ENCODE measurements around the gene CMKLR1. TPM values are rescaled to one million over a fixed set of nuclear protein-coding genes. Genes with fewer than 3 reads are reported as not detected.

CMKLR1 gene
- total RNA-seq, 1 experiment from 2014 or later: 0.12 TPM

GRCh38 chr12:108282676-108283075, 56.4 kb downstream of the CMKLR1 start:
- Mint-ChIP-seq H3K4me1 (ENCODE audit: insufficient read depth, unreplicated experiment) (no peaks in the 10 kb centered on the region), H3K36me3 (ENCODE audit: insufficient read depth, unreplicated experiment) (no peaks in the 10 kb centered on the region), H3K27ac (ENCODE audit: low read depth, unreplicated experiment) (no peak overlapping the region), H3K4me3 (ENCODE audit: unreplicated experiment) (no peak overlapping the region), H3K9me3 (ENCODE audit: unreplicated experiment) (no peaks in the 10 kb centered on the region), H3K27me3 (ENCODE audit: insufficient read depth, unreplicated experiment) (peaks cover 58% of the 10 kb centered on the region)
- no TSS peak for BruUV-seq (replicated peaks)
- ChIA-PET POLR2A (no interaction called here), CTCF (no interaction called here)
- intact Hi-C loops (cut with micrococcal nuclease): no loop called here
- TF ChIP-seq CTCF (IDR thresholded peaks at IDR 0.05; ENCODE audit: unreplicated experiment): no peak
- no peak for DNase-seq (ENCODE audit: unreplicated experiment)

DNA sequence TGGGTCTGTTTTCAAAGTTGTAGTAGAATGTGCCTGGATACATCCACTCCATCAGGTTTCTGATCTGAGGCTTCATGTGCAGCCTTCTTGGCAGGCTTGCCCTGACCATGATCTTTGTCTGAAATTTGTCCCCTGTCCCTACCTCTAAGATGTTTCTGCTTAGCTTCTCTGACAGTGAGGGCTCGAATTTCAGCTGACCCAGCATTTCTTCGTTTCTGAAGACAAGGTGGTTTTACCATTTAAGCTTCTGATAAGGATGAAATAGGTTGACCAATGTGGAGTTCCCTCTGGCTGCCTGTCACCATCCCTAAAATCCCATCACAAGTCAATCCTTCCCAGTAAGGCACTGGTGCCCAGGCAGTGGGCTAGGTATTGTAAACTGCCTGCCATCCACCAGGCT, 57.0 kb downstream of the CMKLR1 start:
- Mint-ChIP-seq H3K4me3 (ENCODE audit: unreplicated experiment) (no peak overlapping the region), H3K4me1 (ENCODE audit: insufficient read depth, unreplicated experiment) (no peaks in the 10 kb centered on the region), H3K27me3 (ENCODE audit: insufficient read depth, unreplicated experiment) (peaks cover 54% of the 10 kb centered on the region), H3K9me3 (ENCODE audit: unreplicated experiment) (no peaks in the 10 kb centered on the region), H3K27ac (ENCODE audit: low read depth, unreplicated experiment) (no peak overlapping the region), H3K36me3 (ENCODE audit: insufficient read depth, unreplicated experiment) (no peaks in the 10 kb centered on the region)
- CTCF ChIA-PET: no interaction called here
- no peak for DNase-seq (ENCODE audit: unreplicated experiment)
- intact Hi-C loops (cut with micrococcal nuclease): no loop called here
- POLR2A ChIA-PET: no interaction called here
- TF ChIP-seq CTCF (IDR thresholded peaks at IDR 0.05; ENCODE audit: unreplicated experiment): no peak
- no TSS peak for BruUV-seq (replicated peaks)

GRCh38 chr12:108277613-108278012, 61.5 kb downstream of the CMKLR1 start:
- BruUV-seq (replicated peaks): no TSS peak
- no peak for DNase-seq (ENCODE audit: unreplicated experiment)
- no peak overlapping the region for H3K4me3 Mint-ChIP-seq (ENCODE audit: unreplicated experiment)
- no peaks in the 10 kb centered on the region for H3K9me3 Mint-ChIP-seq (ENCODE audit: unreplicated experiment)
- ChIA-PET POLR2A (no interaction called here), CTCF (interaction anchor here (0.7 kb wide), 2 partner anchors 44 to 716 kb away, joined by 3 read pairs; no protein-coding TSS in a partner anchor)
- peaks cover 23% of the 10 kb centered on the region for H3K27me3 Mint-ChIP-seq (ENCODE audit: insufficient read depth, unreplicated experiment)
- H3K27ac Mint-ChIP-seq (ENCODE audit: low read depth, unreplicated experiment): no peak overlapping the region
- intact Hi-C loops (cut with micrococcal nuclease): no loop called here
- no peaks in the 10 kb centered on the region for H3K36me3 Mint-ChIP-seq (ENCODE audit: insufficient read depth, unreplicated experiment)
- TF ChIP-seq CTCF (IDR thresholded peaks at IDR 0.05; ENCODE audit: unreplicated experiment): no peak
- H3K4me1 Mint-ChIP-seq (ENCODE audit: insufficient read depth, unreplicated experiment): no peaks in the 10 kb centered on the region

DNA sequence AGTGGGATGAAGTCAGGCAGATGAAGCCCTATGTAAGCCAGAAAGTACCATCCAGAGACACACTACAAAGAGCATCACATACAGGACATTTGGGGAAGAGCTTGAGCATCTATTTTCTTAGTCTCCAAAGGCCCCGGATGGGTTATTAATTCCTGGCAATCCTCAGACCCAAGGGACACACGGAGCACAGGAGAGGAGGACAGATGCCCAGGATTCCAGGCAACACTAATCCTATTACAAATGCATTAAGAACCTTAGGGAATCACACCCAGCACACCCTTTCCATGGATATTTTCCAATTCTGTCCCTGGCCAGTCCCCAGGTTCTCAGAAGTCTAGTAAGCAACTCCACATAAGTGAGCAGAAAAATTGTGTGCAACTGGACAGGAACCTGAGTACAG, 65.9 kb downstream of the CMKLR1 start:
- Mint-ChIP-seq H3K36me3 (ENCODE audit: insufficient read depth, unreplicated experiment) (no peaks in the 10 kb centered on the region), H3K4me3 (ENCODE audit: unreplicated experiment) (no peak overlapping the region), H3K27me3 (ENCODE audit: insufficient read depth, unreplicated experiment) (peaks cover 7% of the 10 kb centered on the region), H3K9me3 (ENCODE audit: unreplicated experiment) (no peaks in the 10 kb centered on the region), H3K27ac (ENCODE audit: low read depth, unreplicated experiment) (no peak overlapping the region), H3K4me1 (ENCODE audit: insufficient read depth, unreplicated experiment) (no peaks in the 10 kb centered on the region)
- ChIA-PET CTCF (no interaction called here), POLR2A (no interaction called here)
- BruUV-seq (replicated peaks): no TSS peak
- TF ChIP-seq CTCF (IDR thresholded peaks at IDR 0.05; ENCODE audit: unreplicated experiment): no peak
- intact Hi-C loops (cut with micrococcal nuclease): no loop called here
- DNase-seq (ENCODE audit: unreplicated experiment): no peak
